Pericardium fibroblast (primary cell): ENCODE data around the gene FURIN. TPM values are rescaled to one million over a fixed set of nuclear protein-coding genes. Genes with fewer than 3 reads are reported as not detected.

ENCODE experiments used
- total RNA-seq: library from RNA; depleted of rRNA; stranded (reverse); fragments of >200 nt; gene quantifications from 2 replicates; pipeline ENCODE4 v1.2.3, GENCODE V29; 2015

Gene FURIN
- 28.6 and 51.8 TPM in 2 replicates for total RNA-seq

DNA sequence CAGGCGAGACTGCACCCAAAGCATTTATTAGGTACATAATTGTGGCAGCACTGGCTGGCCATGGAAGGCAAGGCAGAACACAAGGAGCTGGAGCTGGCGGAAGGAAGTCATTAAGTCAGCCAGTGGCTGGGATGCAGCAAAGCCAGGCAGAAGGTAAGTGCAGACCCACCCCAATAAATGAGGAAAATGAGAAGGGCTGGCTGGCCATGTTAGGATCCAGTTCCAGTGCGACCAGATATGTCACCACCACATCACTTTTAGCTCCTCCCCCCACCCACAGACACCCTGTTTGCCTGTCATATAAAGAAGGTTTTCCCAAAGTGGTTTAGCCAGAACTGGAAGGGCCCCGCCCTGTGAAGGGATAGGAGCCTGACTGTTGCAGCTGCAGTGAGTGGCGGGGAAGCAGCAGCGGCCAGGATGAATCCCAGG is at the start of gene FURIN:
TSS of gene FURIN (plus strand) at position 328 of the 429 bp plus-strand sequence. CDS start 7,153 bp downstream, outside the sequence.

DNA sequence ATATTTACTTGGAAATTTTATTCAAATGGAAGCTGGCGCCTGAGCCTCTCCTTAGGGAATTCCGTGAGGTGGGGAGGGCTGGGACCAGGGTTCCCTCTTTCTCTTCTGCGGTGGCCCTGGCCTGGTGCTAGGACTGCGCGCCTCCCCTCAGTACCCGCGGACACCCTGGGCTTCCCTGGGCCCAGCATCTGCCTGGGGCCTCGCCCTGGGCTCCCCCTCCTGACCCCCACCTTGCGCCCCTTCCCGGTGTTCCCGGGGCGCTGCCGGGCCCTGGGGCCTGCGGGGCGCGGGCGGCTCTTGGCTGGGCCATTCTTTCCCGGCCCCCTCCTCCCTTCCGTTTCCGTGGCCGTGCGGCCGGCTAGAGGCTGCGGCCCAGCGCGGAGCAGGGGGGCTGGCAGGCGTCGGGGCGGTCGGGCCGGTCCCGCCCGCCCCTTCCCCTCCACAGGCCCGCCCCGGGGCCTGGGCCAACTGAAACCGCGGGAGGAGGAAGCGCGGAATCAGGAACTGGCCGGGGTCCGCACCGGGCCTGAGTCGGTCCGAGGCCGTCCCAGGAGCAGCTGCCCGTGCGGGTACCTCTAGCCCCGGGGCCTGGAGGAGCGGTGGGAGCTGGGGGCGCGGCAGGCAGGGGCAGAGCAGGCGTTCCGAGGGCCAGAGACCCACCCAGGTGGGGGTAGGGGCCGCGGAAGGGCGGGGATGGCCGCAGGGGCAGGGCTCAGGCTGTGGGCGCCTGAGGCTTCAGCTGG is 15.8 kb downstream of the FURIN start, which contains the start of gene FES:
TSS of gene FES (plus strand) at position 529 of the 743 bp plus-strand sequence. CDS start 542 bp downstream, outside the sequence.

DNA sequence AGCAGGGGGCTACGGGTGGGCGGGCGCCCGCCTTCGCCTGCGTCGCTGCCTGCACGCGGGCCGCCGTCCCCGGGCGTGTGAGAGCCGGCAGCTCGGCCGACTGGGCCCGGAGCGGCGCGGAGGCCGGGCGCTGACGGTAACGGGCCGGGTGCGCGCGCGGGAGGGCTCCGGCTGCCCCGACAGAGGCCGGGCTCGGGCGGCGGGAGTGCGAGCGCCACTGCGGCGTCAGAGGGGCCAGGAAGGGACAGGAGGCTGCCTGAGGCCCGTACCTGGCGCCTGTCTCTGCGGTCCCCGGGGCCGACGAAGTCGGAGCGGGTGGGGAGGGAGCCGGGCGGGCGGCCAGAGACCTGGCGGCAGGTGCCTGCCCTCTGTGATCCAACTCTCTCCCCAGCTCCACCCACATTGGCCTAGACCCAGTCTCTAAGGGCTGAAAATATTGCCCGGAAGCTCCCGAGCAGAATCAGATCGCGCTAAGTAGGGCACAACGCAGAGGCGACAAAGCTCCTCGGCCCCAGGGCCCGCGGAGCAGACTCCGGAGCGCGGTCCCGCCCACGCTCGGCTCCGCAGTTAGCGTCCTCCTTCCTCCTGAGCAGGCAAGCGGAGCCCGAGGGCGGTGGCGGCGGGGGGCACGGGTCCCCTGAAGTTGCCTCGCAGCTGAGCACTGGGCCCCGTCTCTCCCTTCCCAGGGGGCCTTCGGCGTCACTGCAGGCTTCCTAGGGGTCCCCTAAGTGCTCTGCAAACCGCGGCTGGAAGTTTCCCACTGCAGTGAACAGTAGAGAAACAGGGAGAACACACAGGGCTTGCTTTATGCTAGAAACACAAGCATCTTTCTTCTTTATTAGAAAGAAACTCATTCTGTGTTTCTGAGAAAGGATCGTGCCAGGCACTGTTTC is 34.7 kb downstream of the FURIN start, which contains the start of gene MAN2A2:
TSS of gene MAN2A2 (plus strand) at position 463 of the 893 bp plus-strand sequence. CDS start 906 bp downstream, outside the sequence.

GRCh38 chr15:90931828-90932659 is 63.7 kb downstream of the FURIN start, which contains the start of gene HDDC3:
TSS of gene HDDC3 (minus strand) at chr15:90932549. CDS start at chr15:90932540, 9 bp downstream.

Other genes starting within 250 kb of the FURIN start
- 0.23 and 1.8 TPM in 2 replicates for gene BLM, start 151.2 kb upstream of the FURIN start, total RNA-seq
- gene FES, start 15.9 kb downstream of the FURIN start, total RNA-seq: 26.6 and 30.5 TPM in 2 replicates
- gene MAN2A2, start 34.7 kb downstream of the FURIN start, total RNA-seq: 7.5 and 11.1 TPM in 2 replicates
- 8.8 and 9.3 TPM in 2 replicates for gene HDDC3, start 64.0 kb downstream of the FURIN start, total RNA-seq
- gene UNC45A, start 66.7 kb downstream of the FURIN start, total RNA-seq: 24.5 and 36.4 TPM in 2 replicates
- gene RCCD1, start 86.3 kb downstream of the FURIN start, total RNA-seq: 7.4 and 16.3 TPM in 2 replicates
- gene PRC1, start 125.9 kb downstream of the FURIN start, total RNA-seq: 8.3 and 12.8 TPM in 2 replicates
- gene VPS33B, start 154.0 kb downstream of the FURIN start, total RNA-seq: 5.6 and 13.1 TPM in 2 replicates
- gene SV2B, start 231.7 kb downstream of the FURIN start, total RNA-seq: not detected in 2 replicates